ENCODE results near the gene MCEMP1.

The MCEMP1 gene

GRCh38 chr19:7677669-7678311 lies 900 bp downstream of the MCEMP1 start:
- TF ChIP-seq SIN3A (IDR thresholded peaks at IDR 0.05; ENCODE audit: borderline replicate concordance, insufficient read depth, low read length) (no peak), POLR2AphosphoS5 (IDR thresholded peaks at IDR 0.05; ENCODE audit: low read depth, low read length) (no peak), FOXP2 (optimal IDR thresholded peaks at IDR 0.05; ENCODE audit: borderline replicate concordance, extremely low read depth, extremely low read length, insufficient read depth) (no peak), TAF1 (IDR thresholded peaks at IDR 0.05; ENCODE audit: borderline replicate concordance, insufficient read depth, low read length) (no peak)
- TF ChIP-seq, protein P1, sequence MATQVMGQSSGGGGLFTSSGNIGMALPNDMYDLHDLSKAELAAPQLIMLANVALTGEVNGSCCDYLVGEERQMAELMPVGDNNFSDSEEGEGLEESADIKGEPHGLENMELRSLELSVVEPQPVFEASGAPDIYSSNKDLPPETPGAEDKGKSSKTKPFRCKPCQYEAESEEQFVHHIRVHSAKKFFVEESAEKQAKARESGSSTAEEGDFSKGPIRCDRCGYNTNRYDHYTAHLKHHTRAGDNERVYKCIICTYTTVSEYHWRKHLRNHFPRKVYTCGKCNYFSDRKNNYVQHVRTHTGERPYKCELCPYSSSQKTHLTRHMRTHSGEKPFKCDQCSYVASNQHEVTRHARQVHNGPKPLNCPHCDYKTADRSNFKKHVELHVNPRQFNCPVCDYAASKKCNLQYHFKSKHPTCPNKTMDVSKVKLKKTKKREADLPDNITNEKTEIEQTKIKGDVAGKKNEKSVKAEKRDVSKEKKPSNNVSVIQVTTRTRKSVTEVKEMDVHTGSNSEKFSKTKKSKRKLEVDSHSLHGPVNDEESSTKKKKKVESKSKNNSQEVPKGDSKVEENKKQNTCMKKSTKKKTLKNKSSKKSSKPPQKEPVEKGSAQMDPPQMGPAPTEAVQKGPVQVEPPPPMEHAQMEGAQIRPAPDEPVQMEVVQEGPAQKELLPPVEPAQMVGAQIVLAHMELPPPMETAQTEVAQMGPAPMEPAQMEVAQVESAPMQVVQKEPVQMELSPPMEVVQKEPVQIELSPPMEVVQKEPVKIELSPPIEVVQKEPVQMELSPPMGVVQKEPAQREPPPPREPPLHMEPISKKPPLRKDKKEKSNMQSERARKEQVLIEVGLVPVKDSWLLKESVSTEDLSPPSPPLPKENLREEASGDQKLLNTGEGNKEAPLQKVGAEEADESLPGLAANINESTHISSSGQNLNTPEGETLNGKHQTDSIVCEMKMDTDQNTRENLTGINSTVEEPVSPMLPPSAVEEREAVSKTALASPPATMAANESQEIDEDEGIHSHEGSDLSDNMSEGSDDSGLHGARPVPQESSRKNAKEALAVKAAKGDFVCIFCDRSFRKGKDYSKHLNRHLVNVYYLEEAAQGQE (IDR thresholded peaks at IDR 0.05; ENCODE audit: insufficient read depth in 1 of 2, low read depth in 2 of 2, low read length in 2 of 2), result no peak

DNA sequence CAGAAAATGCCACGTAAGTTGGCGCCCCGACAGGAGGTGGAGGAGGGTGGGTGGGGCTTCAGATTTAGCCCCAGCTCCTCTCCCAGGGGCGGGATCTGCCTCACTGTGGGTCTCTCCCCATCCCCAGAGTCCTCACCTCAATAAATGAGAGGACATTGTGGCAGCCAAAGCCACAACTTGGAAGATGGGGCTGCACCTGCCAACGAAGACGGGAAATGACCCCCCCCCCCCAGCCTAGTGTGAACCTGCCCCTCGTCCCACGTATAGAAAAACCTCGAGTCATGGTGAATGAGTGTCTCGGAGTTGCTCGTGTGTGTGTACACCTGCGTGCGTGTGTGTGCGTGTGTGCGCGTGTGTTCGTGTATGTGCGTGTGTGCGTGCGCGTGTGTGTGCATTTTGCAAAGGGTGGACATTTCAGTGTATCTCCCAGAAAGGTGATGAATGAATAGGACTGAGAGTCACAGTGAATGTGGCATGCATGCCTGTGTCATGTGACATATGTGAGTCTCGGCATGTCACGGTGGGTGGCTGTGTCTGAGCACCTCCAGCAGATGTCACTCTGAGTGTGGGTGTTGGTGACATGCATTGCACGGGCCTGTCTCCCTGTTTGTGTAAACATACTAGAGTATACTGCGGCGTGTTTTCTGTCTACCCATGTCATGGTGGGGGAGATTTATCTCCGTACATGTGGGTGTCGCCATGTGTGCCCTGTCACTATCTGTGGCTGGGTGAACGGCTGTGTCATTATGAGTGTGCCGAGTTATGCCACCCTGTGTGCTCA lies 2.3 kb downstream of the MCEMP1 start:
- TF ChIP-seq POLR2AphosphoS5 (IDR thresholded peaks at IDR 0.05; ENCODE audit: low read depth, low read length) (no peak), TAF1 (IDR thresholded peaks at IDR 0.05; ENCODE audit: borderline replicate concordance, insufficient read depth, low read length) (no peak), SIN3A (IDR thresholded peaks at IDR 0.05; ENCODE audit: borderline replicate concordance, insufficient read depth, low read length) (no peak), FOXP2 (optimal IDR thresholded peaks at IDR 0.05; ENCODE audit: borderline replicate concordance, extremely low read depth, extremely low read length, insufficient read depth) (no peak)
- TF ChIP-seq, protein P1 (IDR thresholded peaks at IDR 0.05; ENCODE audit: insufficient read depth in 1 of 2, low read depth in 2 of 2, low read length in 2 of 2), result no peak

- no peak; the same call in 1 of the 2 replicates for TF ChIP-seq TAF1 (IDR thresholded peaks at IDR 0.05; ENCODE audit: borderline replicate concordance, insufficient read depth, low read length)
- no peak for TF ChIP-seq SIN3A (IDR thresholded peaks at IDR 0.05; ENCODE audit: borderline replicate concordance, insufficient read depth, low read length)
- TF ChIP-seq, protein P1 (IDR thresholded peaks at IDR 0.05; ENCODE audit: insufficient read depth in 1 of 2, low read depth in 2 of 2, low read length in 2 of 2), result no peak
- TF ChIP-seq FOXP2 (optimal IDR thresholded peaks at IDR 0.05; ENCODE audit: borderline replicate concordance, extremely low read depth, extremely low read length, insufficient read depth), result no peak
Measured at GRCh38 chr19:7679771-7680605, 3.1 kb downstream of the MCEMP1 start.

GRCh38 chr19:7680606-7681339 lies 3.9 kb downstream of the MCEMP1 start, which contains the start of gene TRAPPC5:
TRAPPC5 (plus strand) TSS chr19:7680833; CDS start chr19:7682254, 1,421 bp downstream.
- TF ChIP-seq TAF1 (IDR thresholded peaks at IDR 0.05; ENCODE audit: borderline replicate concordance, insufficient read depth, low read length), result 0 out of 2 replicates have a peak, but pooled peaks have one; percentile 21
- TF ChIP-seq, protein P1 (IDR thresholded peaks at IDR 0.05; ENCODE audit: insufficient read depth in 1 of 2, low read depth in 2 of 2, low read length in 2 of 2), result 0 out of 4 replicates have a peak, but pooled peaks of 1 of the 2 experiments have one; percentile 19
- peak; percentile 68; the same call in 1 of the 2 replicates for TF ChIP-seq POLR2AphosphoS5 (IDR thresholded peaks at IDR 0.05; ENCODE audit: low read depth, low read length)
- TF ChIP-seq FOXP2 (optimal IDR thresholded peaks at IDR 0.05; ENCODE audit: borderline replicate concordance, extremely low read depth, extremely low read length, insufficient read depth), result peak; percentile 52
- no peak for TF ChIP-seq SIN3A (IDR thresholded peaks at IDR 0.05; ENCODE audit: borderline replicate concordance, insufficient read depth, low read length)

All from PFSK-1 (cell line).